HL-60 (cell line): ENCODE measurements around the gene GP9.

Experiments
- DNase-seq, 2 experiments: peaks; one replicate each; pipeline ENCODE4 v3.0.0-alpha.2; 2010 to 2020; ENCODE audit warnings: low read depth in 1 of 2, low spot score in 1 of 2
- H3K27ac ChIP-seq: fragments of 250-450 bp; sonication (Bioruptor Pico); replicated peaks from 2 replicates; pipeline ENCODE4 v1.5.1; 2020; ENCODE audit warnings: mild to moderate bottlenecking, moderate library complexity
- H3K27me3 ChIP-seq: fragments of 250-450 bp; sonication (Bioruptor Pico); 2 replicates; pipeline ENCODE4 v1.5.1; 2021; ENCODE audit warnings: mild to moderate bottlenecking, moderate library complexity; ENCODE audit not compliant: insufficient read depth, poor library complexity, severe bottlenecking
- H3K4me3 ChIP-seq: replicated peaks from 2 replicates; pipeline ENCODE4 v1.5.1; 2011; ENCODE audit warnings: mild to moderate bottlenecking, control low read depth, low read length; ENCODE audit not compliant: insufficient read depth
- CTCF ChIP-seq: IDR thresholded peaks from one replicate; pipeline ENCODE4 v1.5.1; 2011; ENCODE audit warnings: low read length, control low read depth, inconsistent platforms; ENCODE audit not compliant: insufficient read depth
- GABPA ChIP-seq: IDR thresholded peaks from 2 replicates; pipeline ENCODE4 v1.6.1; 2012; ENCODE audit warnings: low read depth
- POLR2AphosphoS5 ChIP-seq: IDR thresholded peaks from 2 replicates; pipeline ENCODE4 v1.6.1; 2012; ENCODE audit warnings: low read depth
- REST ChIP-seq: IDR thresholded peaks from 2 replicates; pipeline ENCODE4 v1.6.1; 2012; ENCODE audit warnings: low read depth; ENCODE audit not compliant: insufficient replicate concordance
- SPI1 ChIP-seq: IDR thresholded peaks from 2 replicates; pipeline ENCODE4 v1.6.1; 2012; ENCODE audit warnings: low read depth, mild to moderate bottlenecking, borderline replicate concordance

Gene GP9

GRCh38 chr3:129040039-129040336 is 20.6 kb upstream of the GP9 start:
- H3K27me3 ChIP-seq, result no peaks in the 10 kb centered on the region
- H3K4me3 ChIP-seq, result no peak overlapping the region
- TF ChIP-seq CTCF (no peak), REST (no peak)
- no peak for DNase-seq
- no peak overlapping the region for H3K27ac ChIP-seq

GRCh38 chr3:129040579-129041300 is 19.8 kb upstream of the GP9 start:
- no peak for DNase-seq
- H3K4me3 ChIP-seq, result no peak overlapping the region
- H3K27me3 ChIP-seq, result peaks cover 3% of the 10 kb centered on the region
- no peak for TF ChIP-seq SPI1
- TF ChIP-seq CTCF, result no peak
- TF ChIP-seq POLR2AphosphoS5, result no peak
- no peak for TF ChIP-seq GABPA
- TF ChIP-seq REST, result no peak
- H3K27ac ChIP-seq, result no peak overlapping the region

GRCh38 chr3:129045675-129046036 is 14.9 kb upstream of the GP9 start:
- H3K27ac ChIP-seq, result no peak overlapping the region
- H3K4me3 ChIP-seq, result no peak overlapping the region
- H3K27me3 ChIP-seq, result peaks cover 3% of the 10 kb centered on the region
- no peak for DNase-seq
- TF ChIP-seq SPI1 (no peak), POLR2AphosphoS5 (no peak), GABPA (no peak), CTCF (no peak), REST (no peak)
